ENCODE measurements around the gene FHAD1. TPM values are rescaled to one million over a fixed set of nuclear protein-coding genes. Genes with fewer than 3 reads are reported as not detected.

Gene FHAD1
- total RNA-seq, 1 experiment from 2014 or later = 1.9 TPM

GRCh38 chr1:15422871-15423270 lies 175.8 kb downstream of the FHAD1 start:
- Histone ChIP-seq H3K9ac (ENCODE audit: extremely low read depth, insufficient read length, low read length) (no peak overlapping the region), H2BK15ac (ENCODE audit: low read depth, low read length) (no peak overlapping the region), H3K56ac (ENCODE audit: insufficient read length, low read depth, low read length) (no peak overlapping the region), H2BK5ac (ENCODE audit: insufficient read length, low read length) (no peak overlapping the region), H4K5ac (ENCODE audit: insufficient read length, low read depth, low read length) (no peak overlapping the region), H2BK120ac (ENCODE audit: low read depth, low read length, poor library complexity, severe bottlenecking) (no peak overlapping the region), H3K4ac (ENCODE audit: low read depth, low read length) (no peak overlapping the region), H3T11ph (ENCODE audit: low read length) (no peak overlapping the region), H4K8ac (replicated peaks; ENCODE audit: insufficient read length, low read depth, low read length) (no peak overlapping the region), H3K14ac (ENCODE audit: insufficient read depth, low read length) (no peak overlapping the region; the same call in 1 of the 2 replicates), H2AK5ac (ENCODE audit: insufficient read length, low read length) (no peak overlapping the region), H2AFZ (ENCODE audit: low read length) (no peak overlapping the region), H2BK12ac (ENCODE audit: insufficient read length, low read depth, low read length) (no peak overlapping the region), H3K9me3 (ENCODE audit: control insufficient read depth, low read depth, low read length) (no peaks in the 10 kb centered on the region), H2BK20ac (ENCODE audit: low read depth, low read length, poor library complexity, severe bottlenecking) (no peak overlapping the region), H3K79me2 (ENCODE audit: insufficient read depth, low read length) (no peaks in the 10 kb centered on the region), H3K23ac (ENCODE audit: insufficient read length, low read depth, low read length) (no peak overlapping the region), H3K79me1 (ENCODE audit: insufficient read depth, low read depth, low read length, poor library complexity, severe bottlenecking) (no peaks in the 10 kb centered on the region), H3K18ac (ENCODE audit: insufficient read length, low read depth, low read length) (no peak overlapping the region), H3K4me2 (ENCODE audit: insufficient read depth, insufficient read length, low read length) (no peak overlapping the region), H3K27ac (ENCODE audit: insufficient read length, low read depth, low read length) (no peak overlapping the region), H3K4me1 (ENCODE audit: insufficient read depth, low read length) (no peaks in the 10 kb centered on the region), H4K20me1 (ENCODE audit: control insufficient read depth, insufficient read depth, insufficient read length) (no peaks in the 10 kb centered on the region), H3K23me2 (ENCODE audit: insufficient read length, low read depth, low read length, poor library complexity, severe bottlenecking) (no peaks in the 10 kb centered on the region), H3K27me3 (ENCODE audit: insufficient read depth, low read length) (no peaks in the 10 kb centered on the region), H4K91ac (ENCODE audit: insufficient read length, low read depth, low read length) (no peak overlapping the region)
- WGBS (ENCODE audit: extremely low coverage, insufficient read length, low lambda C conversion rate) = no CpG with 5 or more reads among the region's 8 CpGs
- Mint-ChIP-seq H3K9me3 (peaks cover 7 to 8% of the 10 kb centered on the region in 2 experiments), H3K4me1 (peaks cover 8 to 12% of the 10 kb centered on the region in 2 experiments), H3K27me3 (ENCODE audit: low read depth) (peaks cover 2% of the 10 kb centered on the region; the same call in 1 of the 2 replicates), H3K4me3 (no peak overlapping the region), H3K27ac (no peak overlapping the region), H3K36me3 (ENCODE audit: insufficient read depth in 1 of 3, low read depth in 3 of 3) (peaks cover 4 to 16% (median 14%) of the 10 kb centered on the region in 3 experiments; a peak in 6 of 7 replicates)
- TF ChIP-seq, protein P1, sequence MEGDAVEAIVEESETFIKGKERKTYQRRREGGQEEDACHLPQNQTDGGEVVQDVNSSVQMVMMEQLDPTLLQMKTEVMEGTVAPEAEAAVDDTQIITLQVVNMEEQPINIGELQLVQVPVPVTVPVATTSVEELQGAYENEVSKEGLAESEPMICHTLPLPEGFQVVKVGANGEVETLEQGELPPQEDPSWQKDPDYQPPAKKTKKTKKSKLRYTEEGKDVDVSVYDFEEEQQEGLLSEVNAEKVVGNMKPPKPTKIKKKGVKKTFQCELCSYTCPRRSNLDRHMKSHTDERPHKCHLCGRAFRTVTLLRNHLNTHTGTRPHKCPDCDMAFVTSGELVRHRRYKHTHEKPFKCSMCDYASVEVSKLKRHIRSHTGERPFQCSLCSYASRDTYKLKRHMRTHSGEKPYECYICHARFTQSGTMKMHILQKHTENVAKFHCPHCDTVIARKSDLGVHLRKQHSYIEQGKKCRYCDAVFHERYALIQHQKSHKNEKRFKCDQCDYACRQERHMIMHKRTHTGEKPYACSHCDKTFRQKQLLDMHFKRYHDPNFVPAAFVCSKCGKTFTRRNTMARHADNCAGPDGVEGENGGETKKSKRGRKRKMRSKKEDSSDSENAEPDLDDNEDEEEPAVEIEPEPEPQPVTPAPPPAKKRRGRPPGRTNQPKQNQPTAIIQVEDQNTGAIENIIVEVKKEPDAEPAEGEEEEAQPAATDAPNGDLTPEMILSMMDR (conservative IDR thresholded peaks at IDR 0.05) = no peak
- no peak for DNase-seq
